Measurements from ENCODE around the gene TNS1. TPM values are rescaled to one million over a fixed set of nuclear protein-coding genes. Genes with fewer than 3 reads are reported as not detected.

Gene TNS1
- total and polyA plus RNA-seq, 4 donors: 67.0 to 377 (median 208) TPM

DNA sequence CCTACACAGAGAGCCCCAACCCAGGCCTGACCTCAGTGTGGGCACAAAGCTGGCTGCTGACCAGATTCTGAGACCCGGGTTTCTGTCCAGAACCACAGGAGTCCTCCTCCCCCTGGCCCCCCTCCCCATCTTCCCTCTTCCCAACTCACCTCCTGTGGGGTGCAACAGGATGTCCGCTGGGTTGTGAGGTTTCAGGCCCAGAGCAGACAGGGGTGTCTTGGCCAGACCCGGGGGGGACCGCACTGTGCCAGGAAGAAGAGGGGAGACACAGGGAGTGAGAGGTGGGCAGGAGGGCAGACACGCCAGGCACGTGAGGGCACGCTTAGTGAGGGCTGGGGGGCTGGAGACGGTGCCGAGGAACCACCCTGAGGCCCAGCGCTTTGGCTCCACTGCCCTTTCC is 171.5 kb downstream of the TNS1 start:
- 35 to 72% methylated on average over 10 of the region's 10 CpGs for WGBS, 2 donors
- no peak for ATAC-seq (ENCODE audit: insufficient read depth, low FRiP score)
- Histone ChIP-seq H3K9me3 (ENCODE audit: control insufficient read depth in 4 of 4, insufficient read depth in 3 of 4, low read length in 3 of 4) (no peaks in the 10 kb centered on the region), H3K4me3 (no peak overlapping the region), H3K9ac (ENCODE audit: insufficient read depth in 1 of 2, low read length in 2 of 2) (no peak overlapping the region), H3K27me3 (ENCODE audit: control insufficient read depth in 3 of 3, insufficient read depth in 3 of 3, low read length in 2 of 3) (no peaks in the 10 kb centered on the region), H3K27ac (ENCODE audit: low read depth in 1 of 2, low read length in 1 of 2) (peak overlapping the region in 1 of 2 donors; percentile 49), H3K36me3 (ENCODE audit: control insufficient read depth in 4 of 4, insufficient read depth in 4 of 4, low read length in 4 of 4) (peaks cover 26 to 82% (median 71%) of the 10 kb centered on the region in 4 donors), H3K4me1 (ENCODE audit: control insufficient read depth in 5 of 5, insufficient read depth in 5 of 5, low read length in 5 of 5) (peaks cover 1 to 22% (median 10%) of the 10 kb centered on the region in 5 donors)
- no peak for DNase-seq
- TF ChIP-seq, protein P1, sequence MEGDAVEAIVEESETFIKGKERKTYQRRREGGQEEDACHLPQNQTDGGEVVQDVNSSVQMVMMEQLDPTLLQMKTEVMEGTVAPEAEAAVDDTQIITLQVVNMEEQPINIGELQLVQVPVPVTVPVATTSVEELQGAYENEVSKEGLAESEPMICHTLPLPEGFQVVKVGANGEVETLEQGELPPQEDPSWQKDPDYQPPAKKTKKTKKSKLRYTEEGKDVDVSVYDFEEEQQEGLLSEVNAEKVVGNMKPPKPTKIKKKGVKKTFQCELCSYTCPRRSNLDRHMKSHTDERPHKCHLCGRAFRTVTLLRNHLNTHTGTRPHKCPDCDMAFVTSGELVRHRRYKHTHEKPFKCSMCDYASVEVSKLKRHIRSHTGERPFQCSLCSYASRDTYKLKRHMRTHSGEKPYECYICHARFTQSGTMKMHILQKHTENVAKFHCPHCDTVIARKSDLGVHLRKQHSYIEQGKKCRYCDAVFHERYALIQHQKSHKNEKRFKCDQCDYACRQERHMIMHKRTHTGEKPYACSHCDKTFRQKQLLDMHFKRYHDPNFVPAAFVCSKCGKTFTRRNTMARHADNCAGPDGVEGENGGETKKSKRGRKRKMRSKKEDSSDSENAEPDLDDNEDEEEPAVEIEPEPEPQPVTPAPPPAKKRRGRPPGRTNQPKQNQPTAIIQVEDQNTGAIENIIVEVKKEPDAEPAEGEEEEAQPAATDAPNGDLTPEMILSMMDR (IDR thresholded peaks at IDR 0.05; ENCODE audit: control extremely low read depth, extremely low read depth): no peak

DNA sequence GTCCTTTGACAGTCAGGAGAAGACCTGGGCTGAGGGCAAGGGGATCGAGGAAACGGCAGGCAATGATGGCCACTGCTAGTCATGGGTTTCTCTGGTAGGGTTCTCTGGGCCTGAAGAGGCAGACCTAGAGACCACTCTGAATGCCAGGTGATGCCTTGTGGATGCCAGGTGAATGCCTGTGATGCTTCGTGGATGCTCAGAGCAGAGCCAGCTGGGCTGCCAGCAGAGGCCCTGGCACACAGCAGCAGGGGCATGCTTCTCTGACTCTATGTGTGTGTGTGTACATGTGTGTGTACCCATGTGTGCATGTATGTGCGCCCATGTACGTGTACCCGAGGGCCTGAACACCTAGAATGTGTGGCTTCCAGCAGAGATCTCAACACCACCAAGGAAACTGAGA is 172.0 kb downstream of the TNS1 start:
- H3K4me1 ChIP-seq (ENCODE audit: control insufficient read depth in 5 of 5, insufficient read depth in 5 of 5, low read length in 5 of 5): peaks cover 0 to 22% (median 10%) of the 10 kb centered on the region in 5 donors
- ATAC-seq (ENCODE audit: insufficient read depth, low FRiP score) (no peak), DNase-seq (no peak)
- no peak overlapping the region for H3K9ac ChIP-seq (ENCODE audit: insufficient read depth in 1 of 2, low read length in 2 of 2)
- no peaks in the 10 kb centered on the region for H3K27me3 ChIP-seq (ENCODE audit: control insufficient read depth in 3 of 3, insufficient read depth in 3 of 3, low read length in 2 of 3)
- TF ChIP-seq, protein P1 (IDR thresholded peaks at IDR 0.05; ENCODE audit: control extremely low read depth, extremely low read depth): no peak
- WGBS, 2 donors: 62 to 80% methylated on average over 6 of the region's 6 CpGs
- H3K4me3 ChIP-seq: no peak overlapping the region
- no peaks in the 10 kb centered on the region for H3K9me3 ChIP-seq (ENCODE audit: control insufficient read depth in 4 of 4, insufficient read depth in 3 of 4, low read length in 3 of 4)
- peak overlapping the region; percentile 3 to 30 for H3K27ac ChIP-seq (ENCODE audit: low read depth in 1 of 2, low read length in 1 of 2)
- peaks cover 26 to 82% (median 69%) of the 10 kb centered on the region in 4 donors for H3K36me3 ChIP-seq (ENCODE audit: control insufficient read depth in 4 of 4, insufficient read depth in 4 of 4, low read length in 4 of 4)

DNA sequence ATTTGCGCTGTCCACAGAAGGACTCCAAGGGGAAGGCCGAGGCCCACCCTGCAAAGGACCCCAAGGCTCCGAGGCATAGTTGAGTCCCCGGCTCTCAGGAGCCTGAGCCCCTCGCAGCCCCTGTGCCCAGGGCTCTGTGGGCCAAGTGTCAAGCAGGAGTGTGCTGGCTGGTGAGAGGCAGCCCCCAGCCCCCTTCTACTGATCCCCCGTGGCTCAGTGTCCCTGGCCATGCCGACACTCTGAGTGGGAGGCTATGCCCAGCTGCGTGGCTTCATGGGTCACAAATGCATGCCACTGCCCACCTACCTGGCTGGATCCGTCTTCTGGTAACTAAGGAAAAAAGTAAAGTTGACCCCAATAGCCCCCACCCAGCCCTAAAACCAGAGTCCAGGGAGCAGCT is 172.7 kb downstream of the TNS1 start:
- Histone ChIP-seq H3K27ac (ENCODE audit: low read depth in 1 of 2, low read length in 1 of 2) (peak overlapping the region; percentile 30 to 33), H3K36me3 (ENCODE audit: control insufficient read depth in 4 of 4, insufficient read depth in 4 of 4, low read length in 4 of 4) (peaks cover 25 to 82% (median 68%) of the 10 kb centered on the region in 4 donors), H3K4me1 (ENCODE audit: control insufficient read depth in 5 of 5, insufficient read depth in 5 of 5, low read length in 5 of 5) (peaks cover 0 to 24% (median 10%) of the 10 kb centered on the region in 5 donors), H3K9me3 (ENCODE audit: control insufficient read depth in 4 of 4, insufficient read depth in 3 of 4, low read length in 3 of 4) (no peaks in the 10 kb centered on the region), H3K9ac (ENCODE audit: insufficient read depth in 1 of 2, low read length in 2 of 2) (no peak overlapping the region), H3K27me3 (ENCODE audit: control insufficient read depth in 3 of 3, insufficient read depth in 3 of 3, low read length in 2 of 3) (no peaks in the 10 kb centered on the region), H3K4me3 (no peak overlapping the region)
- WGBS, 2 donors: 87 to 93% methylated on average over 9 of the region's 9 CpGs
- ATAC-seq (ENCODE audit: insufficient read depth, low FRiP score) (no peak), DNase-seq (no peak)
- TF ChIP-seq, protein P1 (IDR thresholded peaks at IDR 0.05; ENCODE audit: control extremely low read depth, extremely low read depth): no peak

DNA sequence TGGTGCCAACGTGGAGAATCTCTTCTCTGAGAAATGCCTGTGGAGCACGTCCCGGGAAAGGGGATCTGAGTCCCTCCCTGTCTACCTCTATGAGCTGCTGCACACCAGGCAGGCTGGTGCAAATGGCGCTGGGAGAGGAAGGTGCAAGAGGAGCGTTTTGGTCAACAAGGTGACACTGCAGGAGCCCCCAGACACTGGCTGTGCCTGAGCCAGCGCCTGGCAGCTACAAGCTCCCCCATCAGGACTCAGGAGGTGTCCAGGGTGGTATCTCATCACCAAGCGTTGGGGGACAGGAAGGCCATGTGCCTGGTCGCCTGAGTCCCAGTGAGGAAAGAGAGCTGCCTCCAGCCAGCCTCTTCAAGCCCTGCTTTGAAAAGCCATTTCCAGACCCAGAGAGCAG is 173.4 kb downstream of the TNS1 start:
- no peak overlapping the region for H3K4me3 ChIP-seq
- TF ChIP-seq, protein P1 (IDR thresholded peaks at IDR 0.05; ENCODE audit: control extremely low read depth, extremely low read depth): no peak
- H3K9me3 ChIP-seq (ENCODE audit: control insufficient read depth in 4 of 4, insufficient read depth in 3 of 4, low read length in 3 of 4): no peaks in the 10 kb centered on the region
- H3K36me3 ChIP-seq (ENCODE audit: control insufficient read depth in 4 of 4, insufficient read depth in 4 of 4, low read length in 4 of 4): peaks cover 19 to 81% (median 66%) of the 10 kb centered on the region in 4 donors
- peak overlapping the region in 1 of 2 donors; percentile 13 for H3K27ac ChIP-seq (ENCODE audit: low read depth in 1 of 2, low read length in 1 of 2)
- no peak for ATAC-seq (ENCODE audit: insufficient read depth, low FRiP score)
- no peaks in the 10 kb centered on the region for H3K27me3 ChIP-seq (ENCODE audit: control insufficient read depth in 3 of 3, insufficient read depth in 3 of 3, low read length in 2 of 3)
- WGBS, 2 donors: 57 to 72% methylated on average over 8 of the region's 8 CpGs
- no peak for DNase-seq
- H3K4me1 ChIP-seq (ENCODE audit: control insufficient read depth in 5 of 5, insufficient read depth in 5 of 5, low read length in 5 of 5): peaks cover 0 to 24% (median 10%) of the 10 kb centered on the region in 5 donors
- no peak overlapping the region for H3K9ac ChIP-seq (ENCODE audit: insufficient read depth in 1 of 2, low read length in 2 of 2)
